ENCODE data around the gene COL6A3.

The COL6A3 gene

GRCh38 chr2:237408335-237409000, 5.5 kb downstream of the COL6A3 start:
- no peaks in the 10 kb centered on the region for H3K9me3 ChIP-seq (replicated peaks; ENCODE audit: low read length)
- H3K4me3 ChIP-seq (ENCODE audit: low read length), result no peak overlapping the region
- H3K4me2 ChIP-seq (ENCODE audit: low read length), result peak overlapping the region; percentile 32
- H3K9ac ChIP-seq (ENCODE audit: low read depth, low read length), result peak overlapping the region; percentile 14
- no peaks in the 10 kb centered on the region for H3K27me3 ChIP-seq (ENCODE audit: control insufficient read depth, insufficient read depth, low read length)
- peaks cover 19% of the 10 kb centered on the region for H3K36me3 ChIP-seq (ENCODE audit: insufficient read depth, low read length)
- peaks cover 40% of the 10 kb centered on the region for H3K4me1 ChIP-seq (ENCODE audit: control insufficient read depth, insufficient read depth, low read length)

DNA sequence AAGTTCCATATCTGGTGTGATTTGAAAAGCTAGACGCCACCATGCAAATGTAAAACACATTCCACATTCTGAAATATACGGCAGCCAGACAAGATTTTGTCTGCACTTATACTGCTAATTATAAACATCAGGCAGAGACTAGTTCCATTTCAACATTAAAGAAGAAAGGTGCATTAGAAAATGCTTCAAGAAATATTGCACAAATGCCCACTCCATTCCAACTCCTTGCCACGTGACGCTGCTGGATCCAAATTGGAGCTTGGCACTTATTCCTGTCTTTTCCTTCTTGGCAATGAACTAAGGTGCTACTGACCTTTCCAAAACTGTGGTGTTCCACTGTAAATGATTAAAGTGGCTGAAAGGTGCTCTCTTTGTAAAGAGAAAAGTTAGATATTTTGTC, 6.3 kb downstream of the COL6A3 start:
- Histone ChIP-seq H3K9me3 (replicated peaks; ENCODE audit: low read length) (no peaks in the 10 kb centered on the region), H3K4me2 (ENCODE audit: low read length) (no peak overlapping the region), H3K36me3 (ENCODE audit: insufficient read depth, low read length) (peaks cover 14% of the 10 kb centered on the region), H3K27me3 (ENCODE audit: control insufficient read depth, insufficient read depth, low read length) (no peaks in the 10 kb centered on the region), H3K4me1 (ENCODE audit: control insufficient read depth, insufficient read depth, low read length) (peaks cover 46% of the 10 kb centered on the region), H3K4me3 (ENCODE audit: low read length) (no peak overlapping the region), H3K9ac (ENCODE audit: low read depth, low read length) (peak overlapping the region; percentile 14)

- Histone ChIP-seq H3K9me3 (replicated peaks; ENCODE audit: low read length) (no peaks in the 10 kb centered on the region), H3K4me3 (ENCODE audit: low read length) (no peak overlapping the region), H3K36me3 (ENCODE audit: insufficient read depth, low read length) (peaks cover 11% of the 10 kb centered on the region), H3K4me2 (ENCODE audit: low read length) (no peak overlapping the region), H3K27me3 (ENCODE audit: control insufficient read depth, insufficient read depth, low read length) (no peaks in the 10 kb centered on the region), H3K4me1 (ENCODE audit: control insufficient read depth, insufficient read depth, low read length) (peaks cover 41% of the 10 kb centered on the region), H3K9ac (ENCODE audit: low read depth, low read length) (no peak overlapping the region)
Observed at GRCh38 chr2:237406371-237406895, 7.5 kb downstream of the COL6A3 start.

DNA sequence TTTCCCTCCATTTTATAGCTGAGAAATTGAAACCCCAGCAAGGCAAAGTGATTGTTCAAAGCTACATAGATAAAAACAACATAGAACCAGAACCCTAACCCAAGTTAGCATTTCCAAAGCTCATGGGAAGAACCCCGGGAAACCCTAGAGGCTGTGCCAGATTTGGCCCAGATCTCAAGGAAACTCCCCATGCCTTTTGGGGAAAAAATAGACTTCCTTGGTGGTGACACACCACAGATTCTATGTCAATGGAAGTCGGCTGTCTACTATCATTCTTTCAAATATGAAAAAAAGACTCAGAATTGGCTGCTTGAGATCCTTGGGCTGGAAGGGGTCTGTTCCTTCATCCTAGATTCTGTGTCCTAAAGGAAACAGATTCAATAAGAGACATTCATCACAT, 8.4 kb downstream of the COL6A3 start:
- Histone ChIP-seq H3K9ac (ENCODE audit: low read depth, low read length) (no peak overlapping the region), H3K4me1 (ENCODE audit: control insufficient read depth, insufficient read depth, low read length) (peaks cover 33% of the 10 kb centered on the region), H3K4me3 (ENCODE audit: low read length) (no peak overlapping the region), H3K36me3 (ENCODE audit: insufficient read depth, low read length) (peaks cover 11% of the 10 kb centered on the region), H3K27me3 (ENCODE audit: control insufficient read depth, insufficient read depth, low read length) (no peaks in the 10 kb centered on the region), H3K9me3 (replicated peaks; ENCODE audit: low read length) (no peaks in the 10 kb centered on the region), H3K4me2 (ENCODE audit: low read length) (no peak overlapping the region)

DNA sequence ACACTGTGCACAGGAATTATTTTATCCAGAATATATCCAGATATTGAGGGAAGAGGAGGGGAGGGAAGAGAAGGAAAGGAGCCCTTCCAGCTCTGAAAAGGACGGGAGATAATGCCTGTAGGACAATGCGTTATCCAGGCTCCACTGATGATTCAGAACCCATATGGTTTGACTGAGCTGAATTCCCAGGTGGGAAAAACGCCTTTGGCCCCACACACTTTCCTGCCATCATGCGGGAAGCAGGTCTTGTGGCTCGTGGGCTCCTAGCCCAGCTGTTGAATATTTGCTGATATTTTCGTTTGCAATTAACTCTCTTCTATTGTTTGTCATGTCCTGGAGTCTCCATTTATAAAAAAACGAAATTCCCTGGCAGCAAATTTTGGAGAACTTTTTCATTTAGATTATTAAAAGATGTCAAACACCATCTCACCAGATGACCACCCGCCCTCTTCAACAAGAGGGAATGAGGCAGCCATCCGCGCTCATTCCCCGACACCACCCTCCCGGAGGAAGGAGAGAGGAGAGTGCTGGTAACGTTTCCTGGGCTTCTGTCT, 8.9 kb downstream of the COL6A3 start:
- Histone ChIP-seq H3K27me3 (ENCODE audit: control insufficient read depth, insufficient read depth, low read length) (no peaks in the 10 kb centered on the region), H3K9me3 (replicated peaks; ENCODE audit: low read length) (no peaks in the 10 kb centered on the region), H3K4me3 (ENCODE audit: low read length) (no peak overlapping the region)

GRCh38 chr2:237404413-237404812, 9.6 kb downstream of the COL6A3 start:
- Histone ChIP-seq H3K4me2 (ENCODE audit: low read length) (no peak overlapping the region), H3K27me3 (ENCODE audit: control insufficient read depth, insufficient read depth, low read length) (no peaks in the 10 kb centered on the region), H3K4me1 (ENCODE audit: control insufficient read depth, insufficient read depth, low read length) (peaks cover 21% of the 10 kb centered on the region), H3K9me3 (replicated peaks; ENCODE audit: low read length) (no peaks in the 10 kb centered on the region), H3K9ac (ENCODE audit: low read depth, low read length) (no peak overlapping the region), H3K4me3 (ENCODE audit: low read length) (no peak overlapping the region), H3K36me3 (ENCODE audit: insufficient read depth, low read length) (peaks cover 11% of the 10 kb centered on the region)

More for the DNA sequence above, 8.9 kb downstream of the COL6A3 start:
- Histone ChIP-seq H3K9ac (ENCODE audit: low read depth, low read length) (no peak overlapping the region), H3K4me2 (ENCODE audit: low read length) (no peak overlapping the region), H3K36me3 (ENCODE audit: insufficient read depth, low read length) (peaks cover 11% of the 10 kb centered on the region), H3K4me1 (ENCODE audit: control insufficient read depth, insufficient read depth, low read length) (peaks cover 28% of the 10 kb centered on the region)

- H3K9ac ChIP-seq (ENCODE audit: low read depth, low read length), result no peak overlapping the region
- H3K9me3 ChIP-seq (replicated peaks; ENCODE audit: low read length), result no peaks in the 10 kb centered on the region
- H3K4me2 ChIP-seq (ENCODE audit: low read length), result no peak overlapping the region
- no peaks in the 10 kb centered on the region for H3K27me3 ChIP-seq (ENCODE audit: control insufficient read depth, insufficient read depth, low read length)
- H3K36me3 ChIP-seq (ENCODE audit: insufficient read depth, low read length), result peaks cover 23% of the 10 kb centered on the region
- H3K4me1 ChIP-seq (ENCODE audit: control insufficient read depth, insufficient read depth, low read length), result peaks cover 14% of the 10 kb centered on the region
- H3K4me3 ChIP-seq (ENCODE audit: low read length), result no peak overlapping the region
Observed at GRCh38 chr2:237403024-237403882, 10.7 kb downstream of the COL6A3 start.

DNA sequence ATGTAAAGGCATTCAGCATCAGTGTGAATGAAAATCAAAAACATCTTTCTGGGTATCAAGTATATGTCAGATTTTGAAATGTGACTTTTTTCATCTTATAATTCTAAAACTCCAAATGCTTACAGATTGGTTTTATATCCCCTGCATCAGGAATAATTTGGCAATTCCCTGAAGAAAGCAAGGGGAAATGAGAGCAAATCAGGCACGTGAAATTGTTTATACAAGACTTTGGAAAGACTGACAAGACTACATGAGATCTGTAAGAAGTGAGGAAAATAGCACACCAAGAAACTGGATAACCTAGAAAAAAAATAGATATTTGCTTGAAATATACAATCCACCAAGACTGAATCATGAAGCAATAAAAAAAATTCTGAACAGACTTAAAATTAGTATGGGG, 13.8 kb downstream of the COL6A3 start:
- no peaks in the 10 kb centered on the region for H3K9me3 ChIP-seq (replicated peaks; ENCODE audit: low read length)
- H3K4me3 ChIP-seq (ENCODE audit: low read length), result no peak overlapping the region
- H3K27me3 ChIP-seq (ENCODE audit: control insufficient read depth, insufficient read depth, low read length), result no peaks in the 10 kb centered on the region
- H3K4me2 ChIP-seq (ENCODE audit: low read length), result no peak overlapping the region
- peaks cover 7% of the 10 kb centered on the region for H3K4me1 ChIP-seq (ENCODE audit: control insufficient read depth, insufficient read depth, low read length)
- no peak overlapping the region for H3K9ac ChIP-seq (ENCODE audit: low read depth, low read length)
- peaks cover 35% of the 10 kb centered on the region for H3K36me3 ChIP-seq (ENCODE audit: insufficient read depth, low read length)

DNA sequence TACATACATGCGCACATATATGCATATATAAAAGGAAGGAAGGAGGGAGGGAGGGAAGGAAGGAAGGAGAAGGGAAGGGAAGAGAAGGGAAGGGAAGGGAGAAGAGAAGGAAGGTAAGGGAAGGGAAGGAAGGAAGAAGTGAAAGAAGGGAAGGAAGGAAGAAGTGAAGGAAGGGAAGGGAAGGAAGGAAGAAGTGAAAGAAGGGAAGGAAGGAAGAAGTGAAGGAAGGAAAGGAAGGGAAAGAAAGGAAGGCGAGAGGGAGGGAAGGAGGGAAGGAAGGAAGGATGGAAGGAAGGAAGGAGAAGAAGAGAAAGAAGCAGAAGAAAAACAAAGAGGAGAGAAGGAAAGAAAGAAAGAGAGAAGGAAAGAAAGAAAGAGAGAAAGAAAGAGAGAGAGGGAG, 16.9 kb downstream of the COL6A3 start:
- Histone ChIP-seq H3K9me3 (replicated peaks; ENCODE audit: low read length) (no peaks in the 10 kb centered on the region), H3K4me2 (ENCODE audit: low read length) (no peak overlapping the region), H3K27me3 (ENCODE audit: control insufficient read depth, insufficient read depth, low read length) (no peaks in the 10 kb centered on the region), H3K4me3 (ENCODE audit: low read length) (no peak overlapping the region), H3K9ac (ENCODE audit: low read depth, low read length) (no peak overlapping the region), H3K36me3 (ENCODE audit: insufficient read depth, low read length) (peaks cover 59% of the 10 kb centered on the region), H3K4me1 (ENCODE audit: control insufficient read depth, insufficient read depth, low read length) (no peaks in the 10 kb centered on the region)

DNA sequence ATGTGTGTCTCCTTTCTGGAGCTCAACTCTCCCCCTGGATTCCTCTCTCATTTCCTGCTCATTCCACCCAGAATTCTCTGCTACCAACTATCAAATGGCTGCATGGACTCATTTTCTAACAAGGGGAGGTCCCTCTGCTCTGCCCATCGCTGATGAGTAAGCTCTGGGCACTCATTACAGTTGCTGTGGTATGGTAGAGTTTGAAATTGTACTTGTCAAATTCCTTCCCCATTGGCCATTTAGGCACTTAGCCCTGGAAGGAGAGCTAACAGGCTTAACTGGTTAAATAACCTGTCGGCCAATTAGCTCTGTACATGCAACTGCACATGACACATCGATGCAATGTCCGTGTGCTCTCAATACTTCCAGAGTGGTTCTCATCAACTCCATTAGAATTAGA, 20.4 kb downstream of the COL6A3 start:
- H3K4me1 ChIP-seq (ENCODE audit: control insufficient read depth, insufficient read depth, low read length), result no peaks in the 10 kb centered on the region
- H3K9me3 ChIP-seq (replicated peaks; ENCODE audit: low read length), result no peaks in the 10 kb centered on the region
- H3K4me3 ChIP-seq (ENCODE audit: low read length), result no peak overlapping the region
- H3K36me3 ChIP-seq (ENCODE audit: insufficient read depth, low read length), result peaks cover 68% of the 10 kb centered on the region
- H3K4me2 ChIP-seq (ENCODE audit: low read length), result no peak overlapping the region
- H3K27me3 ChIP-seq (ENCODE audit: control insufficient read depth, insufficient read depth, low read length), result no peaks in the 10 kb centered on the region
- no peak overlapping the region for H3K9ac ChIP-seq (ENCODE audit: low read depth, low read length)

DNA sequence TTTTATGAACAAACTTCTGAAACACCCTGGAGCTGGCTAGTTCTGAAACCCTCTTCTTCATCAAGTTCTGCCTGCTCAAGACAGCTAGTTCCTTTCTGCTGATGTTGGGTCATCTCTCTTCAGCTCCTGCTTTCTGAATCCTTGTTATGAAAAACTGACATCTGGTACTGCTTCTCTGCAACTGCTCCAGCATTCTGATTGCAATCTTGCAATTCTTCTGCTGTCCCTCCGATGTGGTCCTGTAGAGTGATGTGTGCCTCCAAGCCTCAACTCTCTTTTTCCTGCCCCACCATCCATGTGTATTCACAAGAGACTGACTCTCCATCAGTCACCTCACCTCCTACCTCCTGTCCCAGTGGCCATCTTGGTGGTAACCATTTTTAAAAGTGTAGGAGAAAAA, 21.8 kb downstream of the COL6A3 start:
- Histone ChIP-seq H3K4me3 (ENCODE audit: low read length) (no peak overlapping the region), H3K4me2 (ENCODE audit: low read length) (no peak overlapping the region), H3K4me1 (ENCODE audit: control insufficient read depth, insufficient read depth, low read length) (no peaks in the 10 kb centered on the region), H3K9ac (ENCODE audit: low read depth, low read length) (no peak overlapping the region), H3K36me3 (ENCODE audit: insufficient read depth, low read length) (peaks cover 71% of the 10 kb centered on the region), H3K9me3 (replicated peaks; ENCODE audit: low read length) (no peaks in the 10 kb centered on the region), H3K27me3 (ENCODE audit: control insufficient read depth, insufficient read depth, low read length) (no peaks in the 10 kb centered on the region)
